Head of caudate nucleus (tissue), 42 donors: ENCODE results near the gene NLGN1.

Experiments used
- DNase-seq, 42 donors: peaks; one replicate each; pipeline versions ENCODE4 v3.0.0 to v3.0.0-alpha.2; 2020 to 2021; ENCODE audit warnings: mixed read lengths in 7 of 42
- intact Hi-C: fragments of 100-400 bp; cut with DNase I; formaldehyde crosslinking; loops from one replicate; pipeline ENCODE4 v1.15.0; 2022

Gene NLGN1

GRCh38 chr3:173778251-173778650, 380.7 kb downstream of the NLGN1 start:
- no peak for DNase-seq
- intact Hi-C loops, result no loop called here

GRCh38 chr3:173780067-173780466, 382.5 kb downstream of the NLGN1 start:
- intact Hi-C loops, result no loop called here
- DNase-seq, result no peak

- peak in 33 of 42 donors; percentile 7 to 81 (median 34) for DNase-seq
- intact Hi-C loops, result no loop called here
Observed at GRCh38 chr3:173785004-173785403, 387.5 kb downstream of the NLGN1 start.

- peak in 1 of 42 donors; percentile 12 for DNase-seq
- intact Hi-C loops, result no loop called here
Observed at GRCh38 chr3:173789530-173790162, 392.1 kb downstream of the NLGN1 start.

GRCh38 chr3:173793963-173794362, 396.4 kb downstream of the NLGN1 start:
- no peak for DNase-seq
- intact Hi-C loops, result no loop called here

- DNase-seq, result no peak
- intact Hi-C loops, result no loop called here
Observed at GRCh38 chr3:173796405-173796804, 398.9 kb downstream of the NLGN1 start.

GRCh38 chr3:173796890-173797289, 399.3 kb downstream of the NLGN1 start:
- intact Hi-C loops, result no loop called here
- DNase-seq, result no peak

- intact Hi-C loops, result no loop called here
- no peak for DNase-seq
Observed at GRCh38 chr3:173799060-173799816, 401.7 kb downstream of the NLGN1 start.

GRCh38 chr3:173800154-173800553, 402.6 kb downstream of the NLGN1 start:
- DNase-seq, result no peak
- intact Hi-C loops, result no loop called here

- intact Hi-C loops, result no loop called here
- no peak for DNase-seq
Observed at GRCh38 chr3:173814809-173815208, 417.3 kb downstream of the NLGN1 start.

GRCh38 chr3:173819368-173819767, 421.8 kb downstream of the NLGN1 start:
- intact Hi-C loops, result no loop called here

GRCh38 chr3:173823911-173824460, 426.4 kb downstream of the NLGN1 start:
- intact Hi-C loops, result no loop called here
- no peak for DNase-seq

More at GRCh38 chr3:173819368-173819767, 421.8 kb downstream of the NLGN1 start:
- no peak for DNase-seq

- intact Hi-C loops, result no loop called here
- DNase-seq, result no peak
Observed at GRCh38 chr3:173825730-173826129, 428.2 kb downstream of the NLGN1 start.

GRCh38 chr3:173826416-173826815, 428.9 kb downstream of the NLGN1 start:
- no peak for DNase-seq
- intact Hi-C loops, result no loop called here

- no peak for DNase-seq
- intact Hi-C loops, result no loop called here
Observed at GRCh38 chr3:173826901-173827609, 429.5 kb downstream of the NLGN1 start.

- intact Hi-C loops, result no loop called here
Observed at GRCh38 chr3:173838644-173839043, 441.1 kb downstream of the NLGN1 start.

GRCh38 chr3:173839859-173840258, 442.3 kb downstream of the NLGN1 start:
- intact Hi-C loops, result no loop called here
- no peak for DNase-seq

More at GRCh38 chr3:173838644-173839043, 441.1 kb downstream of the NLGN1 start:
- no peak for DNase-seq

GRCh38 chr3:173841334-173841733, 443.8 kb downstream of the NLGN1 start:
- intact Hi-C loops, result no loop called here
- no peak for DNase-seq

- no peak for DNase-seq
- intact Hi-C loops, result no loop called here
Observed at GRCh38 chr3:173843060-173843459, 445.5 kb downstream of the NLGN1 start.

- DNase-seq, result no peak
- intact Hi-C loops, result no loop called here
Observed at GRCh38 chr3:173846584-173846983, 449.0 kb downstream of the NLGN1 start.
